GM12878 (cell line): ENCODE measurements around the gene MED13.

Source experiments
- BCL3 ChIP-seq: IDR thresholded peaks from 2 replicates; pipeline ENCODE4 v1.6.1; 2011; ENCODE audit warnings: borderline replicate concordance, low read depth, mild to moderate bottlenecking, moderate library complexity, low read length; ENCODE audit not compliant: insufficient read depth, poor library complexity, severe bottlenecking
- CTCF ChIP-seq, 3 experiments: IDR thresholded peaks in 2 of 3; conservative IDR thresholded peaks in 1 of 3; 2 replicates each; pipeline ENCODE4 v1.5.1; 2011; ENCODE audit warnings: low read depth in 3 of 3, low read length in 3 of 3, mild to moderate bottlenecking in 3 of 3, control low read depth in 2 of 3, moderate library complexity in 2 of 3, inconsistent platforms in 1 of 3, mixed read lengths in 1 of 3; ENCODE audit not compliant: control insufficient read depth in 2 of 3, insufficient read depth in 1 of 3; ENCODE audit errors: extremely low read depth in 1 of 3
- EP300 ChIP-seq, 2 experiments: fragments of 150-350 bp in 1 of 2; IDR thresholded peaks; 2 replicates each; pipeline ENCODE4 v1.6.1; 2011 to 2012; ENCODE audit warnings: low read depth in 2 of 2, low read length in 2 of 2, borderline replicate concordance in 1 of 2, improper control_type of control experiment in 1 of 2, inconsistent platforms in 1 of 2; ENCODE audit not compliant: control insufficient read depth in 1 of 2
- KAT2A ChIP-seq: conservative IDR thresholded peaks from 2 replicates; pipeline ENCODE4 v1.6.1; 2011; ENCODE audit warnings: low read depth, low read length; ENCODE audit not compliant: control insufficient read depth
- KLF5 ChIP-seq: fragments of 450-650 bp; IDR thresholded peaks from 2 replicates; pipeline ENCODE4 v1.6.1; 2014; ENCODE audit warnings: mild to moderate bottlenecking; ENCODE audit not compliant: partially characterized antibody
- NFIC ChIP-seq: IDR thresholded peaks from 2 replicates; pipeline ENCODE4 v1.6.1; 2012; ENCODE audit warnings: low read depth, mild to moderate bottlenecking, inconsistent platforms, low read length, moderate library complexity
- NFYA ChIP-seq: IDR thresholded peaks from 2 replicates; pipeline ENCODE4 v1.6.1; 2011; ENCODE audit warnings: low read depth, mild to moderate bottlenecking, low read length, improper control_type of control experiment, borderline replicate concordance
- NFYB ChIP-seq: IDR thresholded peaks from 2 replicates; pipeline ENCODE4 v1.6.1; 2011; ENCODE audit warnings: low read depth, mild to moderate bottlenecking, low read length, improper control_type of control experiment, moderate library complexity; ENCODE audit not compliant: insufficient read depth
- NR2C2 ChIP-seq: IDR thresholded peaks from 2 replicates; pipeline ENCODE4 v1.6.1; 2011; ENCODE audit warnings: borderline replicate concordance, low read depth; ENCODE audit not compliant: control insufficient read depth, insufficient read length
- POLR2A ChIP-seq: IDR thresholded peaks from 2 replicates; pipeline ENCODE4 v1.6.1; 2011; ENCODE audit warnings: low read depth, mild to moderate bottlenecking, low read length
- RAD21 ChIP-seq: IDR thresholded peaks from 2 replicates; pipeline ENCODE4 v1.6.1; 2011; ENCODE audit warnings: mild to moderate bottlenecking, low read depth, low read length, moderate library complexity; ENCODE audit not compliant: insufficient read depth
- REST ChIP-seq: IDR thresholded peaks from 2 replicates; pipeline ENCODE4 v1.6.1; 2012; ENCODE audit warnings: mild to moderate bottlenecking, low read depth, low read length
- TCF12 ChIP-seq: IDR thresholded peaks from 2 replicates; pipeline ENCODE4 v1.6.1; 2011; ENCODE audit warnings: low read depth, mild to moderate bottlenecking, low read length
- ZNF384 ChIP-seq: IDR thresholded peaks from 2 replicates; pipeline ENCODE4 v1.6.1; 2012; ENCODE audit warnings: low read depth, mild to moderate bottlenecking, low read length, improper control_type of control experiment, borderline replicate concordance

- TF ChIP-seq CTCF (IDR thresholded peaks at IDR 0.05 in 2 of 3, conservative IDR thresholded peaks at IDR 0.05 in 1 of 3; ENCODE audit: control insufficient read depth in 2 of 3, extremely low read depth in 1 of 3, insufficient read depth in 1 of 3, low read depth in 3 of 3, low read length in 3 of 3) (no peak), POLR2A (no peak), BCL3 (no peak), REST (no peak), TCF12 (no peak), ZNF384 (no peak), NFIC (no peak), KAT2A (no peak), NFYB (no peak), EP300 (IDR thresholded peaks at IDR 0.05; ENCODE audit: borderline replicate concordance in 1 of 2, control insufficient read depth in 1 of 2, low read depth in 2 of 2, low read length in 2 of 2) (no peak), KLF5 (no peak), NFYA (no peak), RAD21 (no peak), NR2C2 (no peak)
Measured at GRCh38 chr17:62101090-62101489, 36.0 kb upstream of the MED13 start.
